ENCODE measurements around the gene TRPM2. TPM values are rescaled to one million over a fixed set of nuclear protein-coding genes. Genes with fewer than 3 reads are reported as not detected.

The TRPM2 gene
- total RNA-seq, 1 experiment from 2014 or later = 11.0 TPM

- ChIA-PET CTCF (no interaction called here), POLR2A (no interaction called here)
- Mint-ChIP-seq H3K9me3 (ENCODE audit: unreplicated experiment) (peaks cover 12% of the 10 kb centered on the region), H3K27ac (ENCODE audit: low read depth, unreplicated experiment) (no peak overlapping the region), H3K4me1 (ENCODE audit: insufficient read depth, unreplicated experiment) (no peaks in the 10 kb centered on the region), H3K4me3 (ENCODE audit: unreplicated experiment) (no peak overlapping the region), H3K36me3 (ENCODE audit: insufficient read depth, unreplicated experiment) (peaks cover 6% of the 10 kb centered on the region), H3K27me3 (ENCODE audit: insufficient read depth, unreplicated experiment) (no peaks in the 10 kb centered on the region)
- TF ChIP-seq, protein P1, sequence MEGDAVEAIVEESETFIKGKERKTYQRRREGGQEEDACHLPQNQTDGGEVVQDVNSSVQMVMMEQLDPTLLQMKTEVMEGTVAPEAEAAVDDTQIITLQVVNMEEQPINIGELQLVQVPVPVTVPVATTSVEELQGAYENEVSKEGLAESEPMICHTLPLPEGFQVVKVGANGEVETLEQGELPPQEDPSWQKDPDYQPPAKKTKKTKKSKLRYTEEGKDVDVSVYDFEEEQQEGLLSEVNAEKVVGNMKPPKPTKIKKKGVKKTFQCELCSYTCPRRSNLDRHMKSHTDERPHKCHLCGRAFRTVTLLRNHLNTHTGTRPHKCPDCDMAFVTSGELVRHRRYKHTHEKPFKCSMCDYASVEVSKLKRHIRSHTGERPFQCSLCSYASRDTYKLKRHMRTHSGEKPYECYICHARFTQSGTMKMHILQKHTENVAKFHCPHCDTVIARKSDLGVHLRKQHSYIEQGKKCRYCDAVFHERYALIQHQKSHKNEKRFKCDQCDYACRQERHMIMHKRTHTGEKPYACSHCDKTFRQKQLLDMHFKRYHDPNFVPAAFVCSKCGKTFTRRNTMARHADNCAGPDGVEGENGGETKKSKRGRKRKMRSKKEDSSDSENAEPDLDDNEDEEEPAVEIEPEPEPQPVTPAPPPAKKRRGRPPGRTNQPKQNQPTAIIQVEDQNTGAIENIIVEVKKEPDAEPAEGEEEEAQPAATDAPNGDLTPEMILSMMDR (IDR thresholded peaks at IDR 0.05; ENCODE audit: unreplicated experiment) = no peak
- intact Hi-C loops (cut with micrococcal nuclease) = no loop called here
- BruUV-seq (replicated peaks) = no TSS peak
- DNase-seq (ENCODE audit: unreplicated experiment) = no peak
Observed at GRCh38 chr21:44418876-44419230, 65.4 kb downstream of the TRPM2 start.

DNA sequence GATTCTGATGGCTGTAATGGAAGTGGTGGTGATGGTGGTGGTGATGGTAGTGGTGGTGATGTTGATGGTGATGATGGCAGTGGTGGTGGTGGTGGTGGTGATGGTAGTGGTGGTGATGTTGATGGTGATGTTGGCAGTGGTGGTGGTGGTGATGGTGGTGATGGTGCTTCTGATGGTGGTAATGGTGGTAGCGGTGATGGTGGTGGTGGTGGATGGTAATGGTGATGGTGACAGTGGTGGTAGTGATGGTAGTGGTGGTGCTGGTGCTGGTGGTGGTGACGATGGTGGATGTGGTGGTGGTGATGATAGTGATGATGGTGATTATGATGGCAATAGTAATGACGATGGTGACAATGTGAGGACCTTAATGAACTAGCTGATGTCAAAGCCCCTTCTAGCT, 66.3 kb downstream of the TRPM2 start:
- ChIA-PET CTCF (no interaction called here), POLR2A (interaction anchor here (0.6 kb wide), 1 partner anchor 335 kb away, joined by 3 read pairs; no protein-coding TSS in a partner anchor)
- TF ChIP-seq, protein P1 (IDR thresholded peaks at IDR 0.05; ENCODE audit: unreplicated experiment) = no peak
- Mint-ChIP-seq H3K4me1 (ENCODE audit: insufficient read depth, unreplicated experiment) (no peaks in the 10 kb centered on the region), H3K9me3 (ENCODE audit: unreplicated experiment) (peaks cover 12% of the 10 kb centered on the region), H3K27ac (ENCODE audit: low read depth, unreplicated experiment) (no peak overlapping the region), H3K36me3 (ENCODE audit: insufficient read depth, unreplicated experiment) (peaks cover 9% of the 10 kb centered on the region), H3K27me3 (ENCODE audit: insufficient read depth, unreplicated experiment) (no peaks in the 10 kb centered on the region), H3K4me3 (ENCODE audit: unreplicated experiment) (no peak overlapping the region)
- DNase-seq (ENCODE audit: unreplicated experiment) = no peak
- BruUV-seq (replicated peaks) = no TSS peak
- intact Hi-C loops (cut with micrococcal nuclease) = no loop called here

DNA sequence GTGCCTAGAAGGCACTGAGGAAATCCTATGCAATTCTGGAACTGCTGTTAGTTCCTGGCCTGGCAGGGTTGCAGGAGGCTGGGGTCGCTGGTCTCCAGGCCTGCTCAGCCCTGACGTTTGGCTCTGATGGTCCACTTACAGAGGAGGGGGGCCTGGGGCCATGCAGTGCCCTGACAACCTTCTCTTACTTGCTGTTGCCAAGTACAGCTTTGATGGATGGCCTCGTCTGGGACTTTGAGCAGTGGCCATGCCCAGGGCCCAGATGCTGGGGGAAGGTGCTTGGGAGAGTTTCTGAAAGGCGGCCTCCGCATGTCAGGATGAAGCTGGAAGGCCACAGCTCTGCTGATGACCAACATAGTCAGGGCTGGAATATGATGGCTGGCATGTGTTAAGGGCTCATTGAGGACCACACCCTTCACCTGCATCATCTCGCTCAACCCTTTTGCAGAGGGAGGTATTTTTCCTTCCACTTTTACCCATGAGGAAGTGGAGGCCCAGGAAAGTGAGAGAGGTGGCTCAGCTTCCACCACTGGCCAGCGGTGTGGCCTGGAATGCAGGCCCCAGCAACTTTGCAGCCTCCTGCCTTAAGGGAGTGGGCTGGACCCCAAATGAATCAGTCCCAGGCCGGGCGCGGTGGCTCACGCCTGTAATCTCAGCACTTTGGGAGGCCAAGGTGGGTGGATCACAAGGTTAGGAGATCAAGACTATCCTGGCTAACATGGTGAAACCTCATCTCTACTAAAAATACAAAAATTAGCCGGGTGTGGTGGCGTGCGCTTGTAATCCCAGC, 67.2 kb downstream of the TRPM2 start:
- Mint-ChIP-seq H3K4me1 (ENCODE audit: insufficient read depth, unreplicated experiment) (no peaks in the 10 kb centered on the region), H3K36me3 (ENCODE audit: insufficient read depth, unreplicated experiment) (peaks cover 11% of the 10 kb centered on the region), H3K4me3 (ENCODE audit: unreplicated experiment) (no peak overlapping the region), H3K27me3 (ENCODE audit: insufficient read depth, unreplicated experiment) (no peaks in the 10 kb centered on the region), H3K27ac (ENCODE audit: low read depth, unreplicated experiment) (no peak overlapping the region), H3K9me3 (ENCODE audit: unreplicated experiment) (peaks cover 12% of the 10 kb centered on the region)
- ChIA-PET CTCF (no interaction called here), POLR2A (interaction anchor here (0.6 kb wide), 1 partner anchor 334 kb away, joined by 3 read pairs; no protein-coding TSS in a partner anchor)
- no TSS peak for BruUV-seq (replicated peaks)
- DNase-seq (ENCODE audit: unreplicated experiment) = no peak
- TF ChIP-seq, protein P1 (IDR thresholded peaks at IDR 0.05; ENCODE audit: unreplicated experiment) = no peak
- intact Hi-C loops (cut with micrococcal nuclease) = no loop called here

- DNase-seq (ENCODE audit: unreplicated experiment) = no peak
- TF ChIP-seq, protein P1 (IDR thresholded peaks at IDR 0.05; ENCODE audit: unreplicated experiment) = no peak
- ChIA-PET POLR2A (no interaction called here), CTCF (interaction anchor here (0.6 to 0.7 kb wide), 2 partner anchors 224 to 285 kb away, joined by 3 read pairs; partner anchors contain the start of gene KRTAP10-11)
- H3K36me3 Mint-ChIP-seq (ENCODE audit: insufficient read depth, unreplicated experiment) = peaks cover 11% of the 10 kb centered on the region
- peaks cover 12% of the 10 kb centered on the region for H3K9me3 Mint-ChIP-seq (ENCODE audit: unreplicated experiment)
- no peak overlapping the region for H3K27ac Mint-ChIP-seq (ENCODE audit: low read depth, unreplicated experiment)
- H3K27me3 Mint-ChIP-seq (ENCODE audit: insufficient read depth, unreplicated experiment) = no peaks in the 10 kb centered on the region
- H3K4me3 Mint-ChIP-seq (ENCODE audit: unreplicated experiment) = no peak overlapping the region
- no TSS peak for BruUV-seq (replicated peaks)
- intact Hi-C loops (cut with micrococcal nuclease) = no loop called here
- no peaks in the 10 kb centered on the region for H3K4me1 Mint-ChIP-seq (ENCODE audit: insufficient read depth, unreplicated experiment)
Observed at GRCh38 chr21:44421901-44422840, 68.8 kb downstream of the TRPM2 start.

Measured in MCF 10A (cell line).